ENCODE data around the gene ABLIM1.

ABLIM1 gene

DNA sequence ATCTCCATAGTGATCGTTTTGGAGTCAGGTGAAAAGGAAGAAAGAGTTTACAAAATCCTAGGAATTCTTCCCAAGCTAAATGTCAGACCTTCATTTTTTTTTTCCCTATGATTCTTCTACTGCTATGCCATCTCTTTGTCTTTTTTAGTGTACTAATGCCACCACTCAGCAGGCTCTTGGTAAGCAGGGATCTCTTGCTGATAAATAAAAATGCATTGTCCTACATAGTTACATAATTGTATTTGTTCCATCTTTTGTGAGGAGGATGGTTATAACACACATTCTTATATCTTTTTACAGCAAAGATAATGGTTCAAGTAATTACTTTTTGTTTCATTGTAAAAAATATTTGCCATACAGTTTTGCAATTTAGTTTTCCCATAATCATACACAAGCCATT lies 217.0 kb downstream of the ABLIM1 start:
- Histone ChIP-seq H3K4me2 (ENCODE audit: low read length) (no peak overlapping the region), H3K27me3 (ENCODE audit: low read depth, low read length) (no peaks in the 10 kb centered on the region), H3K36me3 (replicated peaks; ENCODE audit: low read depth, low read length) (no peaks in the 10 kb centered on the region), H3K4me1 (ENCODE audit: low read length) (no peaks in the 10 kb centered on the region), H3K9ac (ENCODE audit: low read length) (no peak overlapping the region), H3K27ac (ENCODE audit: low read length) (no peak overlapping the region), H4K20me1 (ENCODE audit: insufficient read depth, low read length) (no peaks in the 10 kb centered on the region), H3K79me2 (ENCODE audit: low read length) (no peaks in the 10 kb centered on the region), H3K4me3 (ENCODE audit: low read length) (no peak overlapping the region), H2AFZ (ENCODE audit: low read depth, low read length) (no peak overlapping the region), H3K9me3 (ENCODE audit: insufficient read depth, low read length) (no peaks in the 10 kb centered on the region)
- TF ChIP-seq EZH2phosphoT487 (IDR thresholded peaks at IDR 0.05; ENCODE audit: low read depth): no peak
- TF ChIP-seq, protein P1, sequence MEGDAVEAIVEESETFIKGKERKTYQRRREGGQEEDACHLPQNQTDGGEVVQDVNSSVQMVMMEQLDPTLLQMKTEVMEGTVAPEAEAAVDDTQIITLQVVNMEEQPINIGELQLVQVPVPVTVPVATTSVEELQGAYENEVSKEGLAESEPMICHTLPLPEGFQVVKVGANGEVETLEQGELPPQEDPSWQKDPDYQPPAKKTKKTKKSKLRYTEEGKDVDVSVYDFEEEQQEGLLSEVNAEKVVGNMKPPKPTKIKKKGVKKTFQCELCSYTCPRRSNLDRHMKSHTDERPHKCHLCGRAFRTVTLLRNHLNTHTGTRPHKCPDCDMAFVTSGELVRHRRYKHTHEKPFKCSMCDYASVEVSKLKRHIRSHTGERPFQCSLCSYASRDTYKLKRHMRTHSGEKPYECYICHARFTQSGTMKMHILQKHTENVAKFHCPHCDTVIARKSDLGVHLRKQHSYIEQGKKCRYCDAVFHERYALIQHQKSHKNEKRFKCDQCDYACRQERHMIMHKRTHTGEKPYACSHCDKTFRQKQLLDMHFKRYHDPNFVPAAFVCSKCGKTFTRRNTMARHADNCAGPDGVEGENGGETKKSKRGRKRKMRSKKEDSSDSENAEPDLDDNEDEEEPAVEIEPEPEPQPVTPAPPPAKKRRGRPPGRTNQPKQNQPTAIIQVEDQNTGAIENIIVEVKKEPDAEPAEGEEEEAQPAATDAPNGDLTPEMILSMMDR (IDR thresholded peaks at IDR 0.05; ENCODE audit: low read depth, low read length): no peak

DNA sequence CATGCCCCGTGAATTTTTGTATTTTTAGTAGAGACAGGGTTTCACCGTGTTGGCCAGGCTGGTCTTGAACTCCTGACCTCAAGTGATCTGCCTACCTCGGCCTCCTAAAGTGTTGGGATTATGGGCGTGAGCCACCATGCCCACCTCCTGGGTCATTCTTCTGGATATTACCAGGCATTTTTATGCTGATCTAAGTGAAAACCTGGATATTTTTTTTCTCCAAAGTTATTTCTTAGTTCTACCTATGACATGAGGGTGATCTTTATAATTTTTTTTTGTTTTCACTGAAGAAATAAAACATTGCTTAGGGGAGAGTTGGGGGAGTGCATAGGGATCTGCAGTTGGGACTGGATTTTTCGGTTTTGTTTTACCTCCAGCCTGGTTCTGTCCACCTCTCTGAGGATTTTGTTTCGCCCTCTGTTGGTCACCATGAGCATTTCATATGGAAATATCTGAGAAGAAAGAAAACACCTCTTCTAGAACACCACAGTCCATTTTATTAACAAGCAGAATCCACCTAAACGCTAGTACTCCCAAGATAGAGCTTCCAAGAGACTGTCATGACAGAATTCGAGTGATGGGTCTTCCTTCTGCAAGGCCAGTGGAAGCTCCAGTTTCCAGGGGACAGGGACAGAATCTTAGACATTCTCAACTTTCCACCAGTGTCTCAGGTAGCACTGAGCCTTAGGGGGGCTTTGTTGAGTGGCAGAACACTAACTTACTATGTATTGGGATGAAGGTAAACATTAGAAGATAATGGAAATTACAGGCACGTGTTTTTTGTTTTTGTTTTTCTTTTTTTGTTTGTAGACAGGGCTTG lies 220.4 kb downstream of the ABLIM1 start:
- Histone ChIP-seq H3K27ac (ENCODE audit: low read length) (no peak overlapping the region), H3K27me3 (ENCODE audit: low read depth, low read length) (no peaks in the 10 kb centered on the region), H3K79me2 (ENCODE audit: low read length) (no peaks in the 10 kb centered on the region), H3K9ac (ENCODE audit: low read length) (no peak overlapping the region), H2AFZ (ENCODE audit: low read depth, low read length) (no peak overlapping the region), H3K4me1 (ENCODE audit: low read length) (no peaks in the 10 kb centered on the region), H4K20me1 (ENCODE audit: insufficient read depth, low read length) (no peaks in the 10 kb centered on the region), H3K9me3 (ENCODE audit: insufficient read depth, low read length) (no peaks in the 10 kb centered on the region), H3K4me3 (ENCODE audit: low read length) (no peak overlapping the region), H3K4me2 (ENCODE audit: low read length) (no peak overlapping the region), H3K36me3 (replicated peaks; ENCODE audit: low read depth, low read length) (no peaks in the 10 kb centered on the region)
- TF ChIP-seq, protein P1 (IDR thresholded peaks at IDR 0.05; ENCODE audit: low read depth, low read length): peak; percentile 23; the same call in 1 of the 2 replicates
- no peak for TF ChIP-seq EZH2phosphoT487 (IDR thresholded peaks at IDR 0.05; ENCODE audit: low read depth)

DNA sequence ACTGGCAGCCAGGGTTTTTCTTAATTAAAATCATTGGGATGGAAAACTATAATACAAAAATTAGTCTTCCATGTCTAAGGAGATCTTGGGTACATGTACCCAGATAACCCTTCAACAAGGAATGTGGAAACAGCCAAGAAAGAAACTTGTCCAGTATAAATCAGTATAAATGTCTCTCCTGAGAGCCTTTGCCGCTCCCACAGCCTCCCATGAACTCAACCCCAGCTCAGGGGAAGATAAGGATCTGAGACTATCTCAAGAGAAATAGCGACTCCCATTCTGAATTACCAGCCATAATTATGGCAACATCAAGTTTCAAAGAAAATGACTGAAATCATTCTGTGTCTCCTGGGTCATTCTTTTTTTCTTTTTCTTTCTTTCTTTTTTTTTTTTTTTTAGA lies 221.1 kb downstream of the ABLIM1 start:
- TF ChIP-seq, protein P1 (IDR thresholded peaks at IDR 0.05; ENCODE audit: low read depth, low read length): no peak
- no peak for TF ChIP-seq EZH2phosphoT487 (IDR thresholded peaks at IDR 0.05; ENCODE audit: low read depth)
- no peaks in the 10 kb centered on the region for H3K79me2 ChIP-seq (ENCODE audit: low read length)
- H3K9me3 ChIP-seq (ENCODE audit: insufficient read depth, low read length): no peaks in the 10 kb centered on the region
- H3K9ac ChIP-seq (ENCODE audit: low read length): no peak overlapping the region
- no peak overlapping the region for H3K4me2 ChIP-seq (ENCODE audit: low read length)
- H3K4me3 ChIP-seq (ENCODE audit: low read length): no peak overlapping the region
- no peaks in the 10 kb centered on the region for H3K4me1 ChIP-seq (ENCODE audit: low read length)
- no peak overlapping the region for H2AFZ ChIP-seq (ENCODE audit: low read depth, low read length)
- H3K27me3 ChIP-seq (ENCODE audit: low read depth, low read length): no peaks in the 10 kb centered on the region
- H4K20me1 ChIP-seq (ENCODE audit: insufficient read depth, low read length): no peaks in the 10 kb centered on the region
- H3K36me3 ChIP-seq (replicated peaks; ENCODE audit: low read depth, low read length): no peaks in the 10 kb centered on the region
- H3K27ac ChIP-seq (ENCODE audit: low read length): no peak overlapping the region

DNA sequence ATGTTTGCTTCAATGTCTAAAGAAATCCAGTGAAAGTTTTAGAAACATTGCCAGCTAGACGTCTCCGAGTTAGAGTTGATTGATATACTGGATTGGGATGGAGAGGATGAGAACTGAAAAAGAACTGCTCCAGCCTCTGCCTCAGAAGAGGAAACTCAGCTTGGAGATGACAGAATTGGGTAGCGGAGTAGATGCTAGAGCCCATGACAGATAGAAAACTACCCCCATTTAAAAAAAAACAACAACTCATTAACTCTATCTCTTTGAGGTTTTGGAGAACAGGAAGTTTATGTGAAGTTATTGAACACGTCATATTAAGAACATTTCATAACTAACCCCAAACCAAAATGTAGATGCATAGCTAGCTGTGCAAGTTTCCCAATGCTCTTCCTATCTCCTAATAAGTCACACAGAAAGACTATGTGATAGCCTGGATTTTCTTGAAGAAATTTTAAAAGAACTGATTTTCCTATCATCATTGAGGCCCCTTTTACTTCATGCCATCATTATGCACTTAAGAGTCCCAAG lies 225.4 kb downstream of the ABLIM1 start:
- no peak overlapping the region for H3K4me3 ChIP-seq (ENCODE audit: low read length)
- H3K27me3 ChIP-seq (ENCODE audit: low read depth, low read length): no peaks in the 10 kb centered on the region
- TF ChIP-seq EZH2phosphoT487 (IDR thresholded peaks at IDR 0.05; ENCODE audit: low read depth): no peak
- TF ChIP-seq, protein P1 (IDR thresholded peaks at IDR 0.05; ENCODE audit: low read depth, low read length): no peak
- no peaks in the 10 kb centered on the region for H3K4me1 ChIP-seq (ENCODE audit: low read length)
- H4K20me1 ChIP-seq (ENCODE audit: insufficient read depth, low read length): no peaks in the 10 kb centered on the region
- no peak overlapping the region for H3K4me2 ChIP-seq (ENCODE audit: low read length)
- H3K27ac ChIP-seq (ENCODE audit: low read length): no peak overlapping the region
- no peaks in the 10 kb centered on the region for H3K9me3 ChIP-seq (ENCODE audit: insufficient read depth, low read length)
- no peaks in the 10 kb centered on the region for H3K79me2 ChIP-seq (ENCODE audit: low read length)
- no peak overlapping the region for H2AFZ ChIP-seq (ENCODE audit: low read depth, low read length)
- H3K9ac ChIP-seq (ENCODE audit: low read length): no peak overlapping the region
- no peaks in the 10 kb centered on the region for H3K36me3 ChIP-seq (replicated peaks; ENCODE audit: low read depth, low read length)
